GM19468 (cell line): Measurements from ENCODE around the gene KCNQ1.

Experiments
- ATAC-seq: cut with Tn5 transposase; IDR thresholded peaks from one replicate; pipeline ENCODE4 v1.9.1; 2021; ENCODE audit warnings: mild to moderate bottlenecking, moderate library complexity, moderate number of reproducible peaks; ENCODE audit not compliant: unreplicated experiment; ENCODE audit errors: extremely low read depth

Gene KCNQ1

GRCh38 chr11:2437516-2437915, 7.3 kb upstream of the KCNQ1 start:
- no peak for ATAC-seq

- ATAC-seq, result no peak
Measured at GRCh38 chr11:2439820-2440219, 5.0 kb upstream of the KCNQ1 start.

GRCh38 chr11:2440646-2441045, 4.2 kb upstream of the KCNQ1 start:
- ATAC-seq, result no peak

GRCh38 chr11:2441171-2441570, 3.6 kb upstream of the KCNQ1 start:
- ATAC-seq, result no peak

- no peak for ATAC-seq
Measured at GRCh38 chr11:2442589-2442988, 2.2 kb upstream of the KCNQ1 start.

GRCh38 chr11:2443406-2443805, 1.4 kb upstream of the KCNQ1 start:
- no peak for ATAC-seq

- no peak for ATAC-seq
Measured at GRCh38 chr11:2443881-2444820, 657 bp upstream of the KCNQ1 start, which contains the start of gene TRPM5. TRPM5 (minus strand) TSS chr11:2444514; CDS start chr11:2423036, 21,478 bp downstream.

GRCh38 chr11:2445746-2446551, 1.1 kb downstream of the KCNQ1 start:
- ATAC-seq, result no peak

- no peak for ATAC-seq
Measured at GRCh38 chr11:2446590-2447252, 1.9 kb downstream of the KCNQ1 start.

- ATAC-seq, result no peak
Measured at GRCh38 chr11:2447253-2447950, 2.6 kb downstream of the KCNQ1 start.

- no peak for ATAC-seq
Measured at GRCh38 chr11:2447951-2448650, 3.3 kb downstream of the KCNQ1 start.

- no peak for ATAC-seq
Measured at GRCh38 chr11:2448661-2449547, 4.1 kb downstream of the KCNQ1 start.

- ATAC-seq, result no peak
Measured at GRCh38 chr11:2449548-2450320, 4.9 kb downstream of the KCNQ1 start.

GRCh38 chr11:2450321-2451041, 5.7 kb downstream of the KCNQ1 start:
- no peak for ATAC-seq

- no peak for ATAC-seq
Measured at GRCh38 chr11:2451336-2451735, 6.5 kb downstream of the KCNQ1 start.

GRCh38 chr11:2451916-2452315, 7.1 kb downstream of the KCNQ1 start:
- ATAC-seq, result no peak
